GM18907 (cell line): Measurements from ENCODE around the gene COL18A1.
"Not testable (repeated sequence)": the region's sequence is repeated elsewhere in the genome, so short reads cannot be mapped to it uniquely, and the experiment has no call there.

Source experiments
- ATAC-seq: cut with Tn5 transposase; IDR thresholded peaks from one replicate; pipeline ENCODE4 v1.9.1; 2021; ENCODE audit warnings: mild to moderate bottlenecking, moderate library complexity; ENCODE audit not compliant: unreplicated experiment

Gene COL18A1

GRCh38 chr21:45404730-45405270 is at the start of gene COL18A1:
TSS of gene COL18A1 (plus strand) at chr21:45405165. CDS start at chr21:45405231, 66 bp downstream.
- no peak for ATAC-seq

- ATAC-seq = no peak
These were observed 49.4 kb upstream of the COL18A1 start for GRCh38 chr21:45355573-45355972.

- ATAC-seq = no peak
These were observed 48.7 kb upstream of the COL18A1 start for GRCh38 chr21:45356251-45356650.

GRCh38 chr21:45356653-45357435 is 48.1 kb upstream of the COL18A1 start:
- ATAC-seq = no peak

- no peak for ATAC-seq
These were observed 47.3 kb upstream of the COL18A1 start for GRCh38 chr21:45357436-45358260.

- no peak for ATAC-seq
These were observed 46.7 kb upstream of the COL18A1 start for GRCh38 chr21:45358261-45358670.

GRCh38 chr21:45358711-45359310 is 46.2 kb upstream of the COL18A1 start:
- ATAC-seq = no peak

GRCh38 chr21:45359451-45360217 is 45.3 kb upstream of the COL18A1 start:
- ATAC-seq = no peak

GRCh38 chr21:45361033-45361997 is 43.6 kb upstream of the COL18A1 start:
- no peak for ATAC-seq

- ATAC-seq = no peak
These were observed 42.8 kb upstream of the COL18A1 start for GRCh38 chr21:45362077-45362747.

GRCh38 chr21:45362748-45363145 is 42.2 kb upstream of the COL18A1 start:
- ATAC-seq = no peak

GRCh38 chr21:45363272-45363671 is 41.7 kb upstream of the COL18A1 start:
- ATAC-seq = not testable (repeated sequence)

- no peak for ATAC-seq
These were observed 41.0 kb upstream of the COL18A1 start for GRCh38 chr21:45363921-45364467.

- ATAC-seq = no peak
These were observed 40.3 kb upstream of the COL18A1 start for GRCh38 chr21:45364468-45365185.

GRCh38 chr21:45365186-45365607 is 39.8 kb upstream of the COL18A1 start:
- no peak for ATAC-seq

- no peak for ATAC-seq
These were observed 39.2 kb upstream of the COL18A1 start for GRCh38 chr21:45365608-45366241.

- no peak for ATAC-seq
These were observed 38.5 kb upstream of the COL18A1 start for GRCh38 chr21:45366476-45366875.
